ENCODE results near the gene TLCD2.
"Not testable (repeated sequence)": the region's sequence is repeated elsewhere in the genome, so short reads cannot be mapped to it uniquely, and the experiment has no call there.

The TLCD2 gene

DNA sequence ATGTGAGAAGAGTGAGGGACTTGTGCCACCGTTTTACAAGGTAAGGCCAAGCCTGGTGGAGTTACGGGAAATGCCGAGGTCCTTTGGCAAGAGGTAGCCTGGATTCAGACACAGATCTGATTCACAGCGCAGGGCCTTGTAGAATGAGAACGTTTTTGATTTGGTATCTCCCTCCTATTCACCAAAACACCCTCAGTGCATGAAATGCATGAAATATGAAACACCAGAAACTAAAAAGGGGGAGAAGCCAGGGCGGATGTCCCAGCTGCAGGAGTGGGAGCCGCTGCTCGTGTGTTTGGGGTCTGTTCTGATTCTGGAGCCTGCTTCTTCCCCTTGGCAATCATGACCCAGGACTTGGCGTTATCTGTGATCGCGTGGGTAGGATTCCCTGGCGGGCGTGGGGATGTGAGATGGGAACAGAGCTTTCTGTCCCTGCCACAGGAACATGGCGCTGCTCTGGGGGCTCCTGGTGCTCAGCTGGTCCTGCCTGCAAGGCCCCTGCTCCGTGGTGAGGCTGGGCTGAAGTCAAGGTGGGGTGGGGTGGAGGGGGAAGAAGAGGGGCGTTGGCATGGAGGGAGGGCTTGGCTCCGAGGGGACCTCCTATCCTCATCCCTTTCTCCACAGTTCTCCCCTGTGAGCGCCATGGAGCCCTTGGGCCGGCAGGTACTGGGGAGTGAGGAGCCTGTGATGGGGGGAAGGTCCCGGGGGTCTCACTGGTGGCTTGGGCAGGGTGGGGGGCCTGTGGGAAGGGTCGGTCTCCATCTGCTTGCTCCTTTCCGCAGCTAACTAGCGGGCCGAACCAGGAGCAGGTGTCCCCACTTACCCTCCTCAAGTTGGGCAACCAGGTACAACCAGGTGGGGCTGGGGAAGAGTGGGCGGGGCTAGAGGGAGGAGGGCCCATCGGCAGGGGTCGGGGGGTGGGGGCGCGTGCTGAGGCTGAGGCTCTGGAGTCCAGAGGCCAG, 34.7 kb upstream of the TLCD2 start:
- TF ChIP-seq, protein P1, sequence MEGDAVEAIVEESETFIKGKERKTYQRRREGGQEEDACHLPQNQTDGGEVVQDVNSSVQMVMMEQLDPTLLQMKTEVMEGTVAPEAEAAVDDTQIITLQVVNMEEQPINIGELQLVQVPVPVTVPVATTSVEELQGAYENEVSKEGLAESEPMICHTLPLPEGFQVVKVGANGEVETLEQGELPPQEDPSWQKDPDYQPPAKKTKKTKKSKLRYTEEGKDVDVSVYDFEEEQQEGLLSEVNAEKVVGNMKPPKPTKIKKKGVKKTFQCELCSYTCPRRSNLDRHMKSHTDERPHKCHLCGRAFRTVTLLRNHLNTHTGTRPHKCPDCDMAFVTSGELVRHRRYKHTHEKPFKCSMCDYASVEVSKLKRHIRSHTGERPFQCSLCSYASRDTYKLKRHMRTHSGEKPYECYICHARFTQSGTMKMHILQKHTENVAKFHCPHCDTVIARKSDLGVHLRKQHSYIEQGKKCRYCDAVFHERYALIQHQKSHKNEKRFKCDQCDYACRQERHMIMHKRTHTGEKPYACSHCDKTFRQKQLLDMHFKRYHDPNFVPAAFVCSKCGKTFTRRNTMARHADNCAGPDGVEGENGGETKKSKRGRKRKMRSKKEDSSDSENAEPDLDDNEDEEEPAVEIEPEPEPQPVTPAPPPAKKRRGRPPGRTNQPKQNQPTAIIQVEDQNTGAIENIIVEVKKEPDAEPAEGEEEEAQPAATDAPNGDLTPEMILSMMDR (IDR thresholded peaks at IDR 0.05; ENCODE audit: control extremely low read depth, extremely low read depth, low read depth, missing control alignments) = no peak
- DNase-seq (ENCODE audit: extremely low spot score) = no peak
- POLR2A ChIA-PET = no interaction called here
- CTCF ChIA-PET = no interaction called here

DNA sequence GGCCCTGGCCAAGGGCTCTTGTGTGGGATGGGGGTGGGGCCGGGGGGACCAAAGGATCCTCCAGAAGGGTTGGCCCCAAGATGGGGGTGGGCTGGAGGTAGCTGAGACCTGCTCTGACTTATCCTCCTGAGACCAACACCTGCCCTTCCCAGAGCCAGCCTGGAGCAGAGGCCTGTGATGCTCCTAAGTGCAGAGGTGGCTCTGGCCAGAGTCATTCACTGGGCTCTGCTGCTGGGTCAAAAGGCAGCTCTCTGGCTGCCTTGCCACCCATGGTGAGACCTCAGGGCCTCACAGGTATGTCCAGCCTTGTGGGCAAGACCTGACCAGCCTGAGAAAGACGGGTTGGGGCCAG, 32.9 kb upstream of the TLCD2 start:
- ChIA-PET CTCF (interaction anchor here (1.6 kb wide), 1 partner anchor 74 kb away, joined by 3 read pairs; no protein-coding TSS in a partner anchor), POLR2A (no interaction called here)
- no peak for DNase-seq (ENCODE audit: extremely low spot score)
- TF ChIP-seq, protein P1 (IDR thresholded peaks at IDR 0.05; ENCODE audit: control extremely low read depth, extremely low read depth, low read depth, missing control alignments) = no peak

DNA sequence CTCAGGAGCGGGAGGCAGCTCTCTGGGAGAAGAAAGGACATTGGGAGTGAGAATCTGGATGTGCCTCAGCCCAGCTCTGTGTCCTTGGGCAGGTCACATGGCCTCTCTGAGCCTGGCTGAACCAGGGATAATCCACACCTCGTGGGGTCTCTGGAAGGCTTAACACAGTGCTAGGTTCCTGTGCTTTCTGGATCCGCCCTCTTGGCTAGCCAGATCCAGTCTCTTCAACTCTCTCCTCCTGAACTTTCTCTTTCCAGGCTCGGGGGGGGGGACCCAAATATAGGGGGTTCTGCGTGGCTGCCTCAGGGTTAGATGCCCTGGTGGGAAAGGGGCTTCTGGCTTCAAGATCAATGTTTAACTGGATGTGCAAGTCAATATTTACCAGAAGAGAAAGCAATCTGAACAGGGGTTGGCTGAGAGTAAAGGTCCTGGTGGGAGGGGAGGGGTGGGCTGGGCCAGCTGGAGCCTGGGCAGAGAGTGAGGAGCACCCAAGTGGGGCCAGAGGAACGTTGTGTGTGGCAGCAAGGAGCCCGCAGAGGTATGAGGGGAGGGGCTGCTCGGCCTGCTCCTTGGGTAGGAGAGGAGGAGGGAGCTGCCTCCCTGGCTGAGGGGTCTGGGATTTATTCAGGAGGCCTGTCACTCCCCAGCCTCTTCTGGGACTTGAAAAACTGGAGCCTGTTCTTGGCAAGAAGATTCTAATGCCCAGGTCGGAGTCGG, 32.4 kb upstream of the TLCD2 start, which contains the start of gene SERPINF2:
Gene SERPINF2 (plus strand): TSS at position 501 of the 717 bp plus-strand sequence. CDS start 2,125 bp downstream, outside the sequence.
- ChIA-PET CTCF (interaction anchor here (1.6 kb wide), 1 partner anchor 73 kb away, joined by 3 read pairs; no protein-coding TSS in a partner anchor), POLR2A (no interaction called here)
- no peak for DNase-seq (ENCODE audit: extremely low spot score)
- TF ChIP-seq, protein P1 (IDR thresholded peaks at IDR 0.05; ENCODE audit: control extremely low read depth, extremely low read depth, low read depth, missing control alignments) = no peak

DNA sequence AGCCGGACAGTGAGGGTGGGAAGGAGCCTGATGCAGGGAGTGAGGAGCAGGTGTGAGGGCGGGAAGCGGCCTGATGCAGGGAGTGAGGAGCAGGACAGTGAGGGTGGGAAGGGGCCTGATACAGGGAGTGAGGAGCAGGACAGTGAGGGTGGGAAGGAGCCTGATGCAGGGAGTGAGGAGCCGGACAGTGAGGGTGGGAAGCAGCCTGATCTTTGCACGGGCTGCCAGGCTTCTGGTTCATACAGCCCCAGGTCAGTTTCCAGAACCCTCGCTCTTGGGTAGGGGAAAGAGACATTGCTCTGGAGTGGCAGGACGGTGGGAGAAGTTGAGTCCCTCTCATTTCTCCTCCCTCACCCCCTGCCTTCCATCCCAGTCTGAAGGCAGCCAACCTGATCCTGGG, 31.7 kb upstream of the TLCD2 start:
- POLR2A ChIA-PET; DNase-seq (ENCODE audit: extremely low spot score): not testable (repeated sequence)
- CTCF ChIA-PET = interaction anchor here (1.6 kb wide), 1 partner anchor 73 kb away, joined by 3 read pairs; no protein-coding TSS in a partner anchor

DNA sequence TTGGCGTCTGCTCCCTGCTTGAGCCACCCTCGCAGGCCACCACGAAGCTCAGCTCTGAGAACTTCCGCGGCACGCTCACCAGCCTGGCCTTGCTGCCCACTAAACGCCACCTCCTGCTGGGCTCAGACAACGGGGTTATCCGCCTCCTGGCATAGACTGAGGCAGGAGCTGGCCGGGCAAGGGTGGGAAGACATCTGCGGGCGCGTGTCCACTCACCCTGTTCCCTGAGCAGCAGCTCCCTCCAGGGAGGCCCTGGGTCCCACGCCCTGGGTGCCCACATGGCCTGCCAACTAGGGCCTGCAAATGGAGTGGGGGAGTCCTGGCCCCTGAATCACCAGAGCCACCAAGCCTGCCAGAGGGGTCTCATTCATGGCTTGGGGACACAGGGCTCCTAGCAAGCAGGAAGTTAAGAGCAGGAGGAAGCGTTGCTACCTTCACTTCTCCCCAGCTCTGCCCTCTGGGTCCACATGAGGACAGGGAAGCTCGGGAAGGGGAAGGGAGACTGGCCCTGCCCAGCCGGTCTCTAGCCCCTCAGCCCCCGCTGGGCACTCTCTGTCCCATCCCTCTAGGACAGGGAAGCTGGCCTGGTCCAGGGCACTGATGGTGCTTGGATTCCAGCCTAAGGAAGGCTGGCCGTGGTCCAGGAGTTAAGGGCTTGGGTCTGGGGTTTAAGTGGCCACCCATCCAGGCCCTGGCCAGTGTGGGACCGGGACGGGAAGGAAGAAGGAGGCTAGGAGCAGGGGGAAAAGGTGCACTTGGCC, 27.5 kb upstream of the TLCD2 start:
- DNase-seq (ENCODE audit: extremely low spot score) = no peak
- TF ChIP-seq, protein P1 (IDR thresholded peaks at IDR 0.05; ENCODE audit: control extremely low read depth, extremely low read depth, low read depth, missing control alignments) = no peak
- CTCF ChIA-PET = interaction anchor here (2.1 kb wide), 1 partner anchor 17 kb away, joined by 9 read pairs; no protein-coding TSS in a partner anchor
- POLR2A ChIA-PET = interaction anchor here (1.9 kb wide), 1 partner anchor 21 kb away, joined by 11 read pairs; no protein-coding TSS in a partner anchor

DNA sequence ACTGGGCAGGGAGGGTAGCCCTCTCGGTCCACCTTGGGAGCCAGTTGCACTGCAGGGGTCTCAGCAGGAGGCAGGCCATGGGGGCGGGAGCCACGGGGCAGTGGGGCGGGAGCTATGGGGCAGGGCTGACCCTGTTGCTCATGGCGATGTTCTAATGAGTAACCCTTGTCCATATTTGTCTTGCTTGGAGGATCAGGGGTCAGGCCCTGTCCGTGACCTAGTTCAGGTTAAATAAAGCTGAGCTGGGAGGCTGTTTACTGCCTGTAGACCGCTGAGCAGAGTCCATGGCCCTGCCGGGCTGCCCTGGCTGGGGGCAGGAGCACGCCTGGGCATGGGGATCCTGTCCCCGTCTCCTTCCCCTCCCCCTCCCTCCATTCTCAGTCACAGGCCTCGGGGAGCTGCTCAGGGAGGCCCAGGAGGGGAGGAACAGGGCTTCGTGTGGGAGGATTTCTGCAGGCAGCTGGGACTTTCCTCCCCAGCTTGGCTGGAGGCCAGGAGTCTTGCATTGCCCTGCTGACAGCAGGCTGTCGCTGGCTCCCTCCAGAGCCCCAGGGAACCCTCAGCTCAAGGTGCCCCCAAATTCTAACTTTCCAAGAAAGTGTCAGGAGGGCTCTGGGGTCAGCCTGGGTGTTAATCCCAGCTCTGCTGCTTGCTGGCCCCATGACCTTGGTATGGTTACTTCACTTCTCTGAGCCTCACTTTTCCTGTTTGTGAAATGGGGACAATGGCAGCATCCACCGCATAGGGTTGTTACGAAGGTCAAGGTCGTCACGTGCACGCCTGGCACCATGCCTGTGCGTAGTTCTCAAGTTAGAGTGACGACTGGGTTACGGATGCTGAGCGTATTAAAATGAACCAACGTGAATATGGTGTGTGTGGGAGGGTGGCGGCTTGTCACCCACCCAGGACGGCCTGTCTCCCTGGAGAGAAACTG, 26.4 kb upstream of the TLCD2 start:
- CTCF ChIA-PET = interaction anchor here (1.1 to 2.1 kb wide), 2 partner anchors 16 to 26 kb away, joined by 3 to 9 read pairs; no protein-coding TSS in a partner anchor
- DNase-seq (ENCODE audit: extremely low spot score) = peak; percentile 90

More for the DNA sequence above, 26.4 kb upstream of the TLCD2 start:
- POLR2A ChIA-PET = interaction anchor here (0.6 to 1.9 kb wide), 3 partner anchors 19 to 79 kb away, joined by 3 to 11 read pairs (median 4); no protein-coding TSS in a partner anchor
- TF ChIP-seq, protein P1 (IDR thresholded peaks at IDR 0.05; ENCODE audit: control extremely low read depth, extremely low read depth, low read depth, missing control alignments) = no peak
